Mucosa of descending colon (tissue), 3 donors: Measurements from ENCODE around the gene MAPKAPK5. TPM values are rescaled to one million over a fixed set of nuclear protein-coding genes. Genes with fewer than 3 reads are reported as not detected.
A peak's percentile ranks its signal among the peaks of the same experiment; 100 is the strongest.

Experiments used
- ATAC-seq: fragments of 200-7000 bp; cut with Tn5 transposase; one replicate; pipeline ENCODE4 v1.9.1; 2020; ENCODE audit warnings: mild to moderate bottlenecking, moderate library complexity
- DNase-seq, 3 donors: peaks; one replicate each; pipeline ENCODE4 v3.0.0-alpha.2; 2020
- H3K36me3 ChIP-seq: fragments of 200-600 bp; one replicate; pipeline ENCODE4 v1.8.0; 2021; ENCODE audit warnings: low read depth, mild to moderate bottlenecking
- H3K4me1 ChIP-seq: fragments of 200-600 bp; one replicate; pipeline ENCODE4 v1.8.0; 2021; ENCODE audit warnings: low read depth, mild to moderate bottlenecking
- H3K4me3 ChIP-seq: fragments of 200-600 bp; one replicate; pipeline ENCODE4 v1.8.0; 2021; ENCODE audit warnings: mild to moderate bottlenecking
- H3K9me3 ChIP-seq: fragments of 200-600 bp; one replicate; pipeline ENCODE4 v1.8.0; 2021; ENCODE audit warnings: mild to moderate bottlenecking
- CTCF ChIP-seq: fragments of 200-600 bp; IDR thresholded peaks from one replicate; pipeline ENCODE4 v1.8.0; 2022; ENCODE audit warnings: antibody characterized with exemption, mild to moderate bottlenecking
- intact Hi-C, 2 donors: fragments of 100-400 bp; cut with DNase I in 1 of 2; cut with micrococcal nuclease in 1 of 2; formaldehyde crosslinking; loops; one replicate each; pipeline versions ENCODE4 v1.11.0 to v1.11.1; 2022; cut with DNase I, micrococcal nuclease
- total RNA-seq, 3 donors: library from RNA; stranded (reverse); fragmentation: NEBNext Ultra II Directional in 2 of 3; extraction: Animal tissue kit (Norgen Biotek cat#: 25700) in 2 of 3; gene quantifications; one replicate each; pipeline versions ENCODE4 v1.2.1 to v1.2.4, GENCODE V29; 2021 to 2023
- donor health status: DM: no; HTN: no; CAD: no; lungs with moderate emphysema.
- donor health status: DM: no; HTN: no; CAD: no.
- donor health status: DM: no; HTN: yes; CAD: no.

The MAPKAPK5 gene
- total RNA-seq, 3 donors from 2014 or later = 64.0 to 86.3 (median 82.0) TPM

GRCh38 chr12:111850526-111850925 lies 8.5 kb downstream of the MAPKAPK5 start:
- ATAC-seq = peak; percentile 97
- peaks cover 6% of the 10 kb centered on the region for H3K9me3 ChIP-seq

GRCh38 chr12:111858186-111858585 lies 16.2 kb downstream of the MAPKAPK5 start:
- Histone ChIP-seq H3K36me3 (no peaks in the 10 kb centered on the region), H3K9me3 (no peaks in the 10 kb centered on the region), H3K4me1 (no peaks in the 10 kb centered on the region), H3K4me3 (no peak overlapping the region)
- ATAC-seq (no peak), DNase-seq (no peak)
- intact Hi-C loops = no loop called here
- no peak for TF ChIP-seq CTCF

More at GRCh38 chr12:111850526-111850925, 8.5 kb downstream of the MAPKAPK5 start:
- intact Hi-C loops = no loop called here
- TF ChIP-seq CTCF = no peak
- H3K36me3 ChIP-seq = no peaks in the 10 kb centered on the region
- peak in 1 of 3 donors; percentile 51 for DNase-seq
- H3K4me3 ChIP-seq = no peak overlapping the region
- H3K4me1 ChIP-seq = peaks cover 17% of the 10 kb centered on the region

GRCh38 chr12:111858778-111859177 lies 16.8 kb downstream of the MAPKAPK5 start:
- Histone ChIP-seq H3K4me1 (no peaks in the 10 kb centered on the region), H3K4me3 (no peak overlapping the region), H3K9me3 (no peaks in the 10 kb centered on the region), H3K36me3 (no peaks in the 10 kb centered on the region)
- intact Hi-C loops = no loop called here
- ATAC-seq (no peak), DNase-seq (no peak)
- no peak for TF ChIP-seq CTCF

- intact Hi-C loops = no loop called here
- peaks cover 1% of the 10 kb centered on the region for H3K36me3 ChIP-seq
- ATAC-seq (no peak), DNase-seq (no peak)
- TF ChIP-seq CTCF = no peak
- H3K9me3 ChIP-seq = no peaks in the 10 kb centered on the region
- no peak overlapping the region for H3K4me3 ChIP-seq
- no peaks in the 10 kb centered on the region for H3K4me1 ChIP-seq
Observed at GRCh38 chr12:111864913-111865312, 22.9 kb downstream of the MAPKAPK5 start.

- no peak for TF ChIP-seq CTCF
- Histone ChIP-seq H3K36me3 (peaks cover 13% of the 10 kb centered on the region), H3K4me3 (no peak overlapping the region), H3K9me3 (no peaks in the 10 kb centered on the region), H3K4me1 (no peaks in the 10 kb centered on the region)
- no peak for ATAC-seq
- DNase-seq = no peak
- intact Hi-C loops = no loop called here
Observed at GRCh38 chr12:111867531-111867930, 25.5 kb downstream of the MAPKAPK5 start.
